22Rv1 (cell line): Measurements from ENCODE around the gene MYLK.
"Not testable (repeated sequence)": the region's sequence is repeated elsewhere in the genome, so short reads cannot be mapped to it uniquely, and the experiment has no call there.

Source experiments
- ZFX ChIP-seq: fragments of 450-650 bp; IDR thresholded peaks from 2 replicates; pipeline ENCODE4 v1.6.1; 2017; ENCODE audit warnings: antibody characterized with exemption, borderline replicate concordance
- TF ChIP-seq, protein P1 (sequence below): fragments of 450-650 bp; IDR thresholded peaks from 2 replicates; pipeline ENCODE4 v1.5.1; 2017; ENCODE audit warnings: mild to moderate bottlenecking

DNA sequence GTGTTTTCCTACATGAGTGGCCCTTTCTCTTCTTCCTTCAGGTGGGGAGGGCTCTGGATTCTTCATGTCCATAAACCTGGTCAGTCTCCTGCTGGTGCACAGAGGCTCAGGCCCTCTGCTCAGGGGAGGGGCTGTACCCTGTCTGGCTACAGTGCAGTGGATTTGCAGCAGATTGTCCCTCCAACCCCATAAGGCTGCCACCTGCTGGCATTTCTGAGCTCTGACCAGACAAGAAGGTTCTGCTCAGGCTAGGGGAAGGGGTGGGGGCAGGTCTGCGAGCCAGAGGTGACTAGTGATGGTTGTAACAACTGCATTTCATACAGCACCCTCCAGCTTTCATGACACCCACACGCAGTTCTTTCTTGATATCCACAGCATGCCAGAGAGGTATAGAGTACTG lies 182.1 kb downstream of the MYLK start:
- TF ChIP-seq, protein P1, sequence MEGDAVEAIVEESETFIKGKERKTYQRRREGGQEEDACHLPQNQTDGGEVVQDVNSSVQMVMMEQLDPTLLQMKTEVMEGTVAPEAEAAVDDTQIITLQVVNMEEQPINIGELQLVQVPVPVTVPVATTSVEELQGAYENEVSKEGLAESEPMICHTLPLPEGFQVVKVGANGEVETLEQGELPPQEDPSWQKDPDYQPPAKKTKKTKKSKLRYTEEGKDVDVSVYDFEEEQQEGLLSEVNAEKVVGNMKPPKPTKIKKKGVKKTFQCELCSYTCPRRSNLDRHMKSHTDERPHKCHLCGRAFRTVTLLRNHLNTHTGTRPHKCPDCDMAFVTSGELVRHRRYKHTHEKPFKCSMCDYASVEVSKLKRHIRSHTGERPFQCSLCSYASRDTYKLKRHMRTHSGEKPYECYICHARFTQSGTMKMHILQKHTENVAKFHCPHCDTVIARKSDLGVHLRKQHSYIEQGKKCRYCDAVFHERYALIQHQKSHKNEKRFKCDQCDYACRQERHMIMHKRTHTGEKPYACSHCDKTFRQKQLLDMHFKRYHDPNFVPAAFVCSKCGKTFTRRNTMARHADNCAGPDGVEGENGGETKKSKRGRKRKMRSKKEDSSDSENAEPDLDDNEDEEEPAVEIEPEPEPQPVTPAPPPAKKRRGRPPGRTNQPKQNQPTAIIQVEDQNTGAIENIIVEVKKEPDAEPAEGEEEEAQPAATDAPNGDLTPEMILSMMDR: peak; percentile 60
- TF ChIP-seq ZFX: not testable (repeated sequence)
